Colonic mucosa (tissue), 4 donors: Measurements from ENCODE around the gene MLKL. TPM values are rescaled to one million over a fixed set of nuclear protein-coding genes. Genes with fewer than 3 reads are reported as not detected.

Experiments used
- DNase-seq: peaks from one replicate; pipeline ENCODE4 v3.0.0-alpha.2; 2020
- H3K27ac ChIP-seq: fragments of 200-600 bp; one replicate; pipeline ENCODE4 v1.8.0; 2021
- H3K27me3 ChIP-seq: fragments of 200-600 bp; one replicate; pipeline ENCODE4 v1.8.0; 2021
- H3K36me3 ChIP-seq: fragments of 200-600 bp; one replicate; pipeline ENCODE4 v1.8.0; 2021
- H3K4me1 ChIP-seq: fragments of 200-600 bp; one replicate; pipeline ENCODE4 v1.8.0; 2021; ENCODE audit warnings: mild to moderate bottlenecking
- H3K4me3 ChIP-seq: fragments of 200-600 bp; one replicate; pipeline ENCODE4 v1.8.0; 2021
- H3K9ac ChIP-seq, 2 donors: one replicate each; pipeline ENCODE4 v1.7.0; 2013; ENCODE audit warnings: control low read depth in 2 of 2, low read depth in 2 of 2, low read length in 2 of 2
- H3K9me3 ChIP-seq: fragments of 200-600 bp; one replicate; pipeline ENCODE4 v1.8.0; 2021
- CTCF ChIP-seq: fragments of 200-600 bp; IDR thresholded peaks from one replicate; pipeline ENCODE4 v1.8.0; 2022; ENCODE audit warnings: antibody characterized with exemption, mild to moderate bottlenecking
- intact Hi-C: fragments of 100-400 bp; cut with DNase I; formaldehyde crosslinking; loops from one replicate; pipeline ENCODE4 v1.14.1; 2022
- total RNA-seq, 2 donors: library from RNA; stranded (reverse); fragmentation: NEBNext Ultra II Directional in 1 of 2; extraction: Animal tissue kit (Norgen Biotek cat#: 25700) in 1 of 2; gene quantifications; one replicate each; pipeline ENCODE4 v1.2.1, GENCODE V29; 2021
- donor health status: healthy.
- donor health status: DM: no; HTN: no; CAD: no.
- donor health status: DM: no; HTN: no; CAD: no.

Gene MLKL
- total RNA-seq, 2 donors from 2014 or later, result 13.9 to 25.1 TPM

GRCh38 chr16:74625500-74626350 is 74.9 kb downstream of the MLKL start:
- intact Hi-C loops, result loop anchor here (10.0 kb wide), 2 partner anchors 141 to 321 kb away; no protein-coding TSS in a partner anchor
- no peak for TF ChIP-seq CTCF
- H3K27ac ChIP-seq, result no peak overlapping the region
- peaks cover 16% of the 10 kb centered on the region for H3K36me3 ChIP-seq
- H3K9ac ChIP-seq, result no peak overlapping the region
- no peak overlapping the region for H3K4me3 ChIP-seq
- no peaks in the 10 kb centered on the region for H3K9me3 ChIP-seq
- no peaks in the 10 kb centered on the region for H3K4me1 ChIP-seq
- no peak for DNase-seq
- H3K27me3 ChIP-seq, result no peaks in the 10 kb centered on the region

- no peak overlapping the region for H3K9ac ChIP-seq
- no peaks in the 10 kb centered on the region for H3K9me3 ChIP-seq
- intact Hi-C loops, result loop anchor here (10.0 kb wide), 2 partner anchors 139 to 319 kb away; no protein-coding TSS in a partner anchor
- peaks cover 16% of the 10 kb centered on the region for H3K36me3 ChIP-seq
- H3K27ac ChIP-seq, result no peak overlapping the region
- no peak overlapping the region for H3K4me3 ChIP-seq
- DNase-seq, result no peak
- H3K27me3 ChIP-seq, result no peaks in the 10 kb centered on the region
- no peaks in the 10 kb centered on the region for H3K4me1 ChIP-seq
- TF ChIP-seq CTCF, result no peak
Measured at GRCh38 chr16:74623839-74624235, 76.8 kb downstream of the MLKL start.

- no peaks in the 10 kb centered on the region for H3K9me3 ChIP-seq
- DNase-seq, result no peak
- peak; percentile 44 for TF ChIP-seq CTCF
- intact Hi-C loops, result loop anchor here (10.0 kb wide), 2 partner anchors 139 to 319 kb away; no protein-coding TSS in a partner anchor
- peaks cover 15% of the 10 kb centered on the region for H3K36me3 ChIP-seq
- H3K27me3 ChIP-seq, result no peaks in the 10 kb centered on the region
- no peak overlapping the region for H3K4me3 ChIP-seq
- no peak overlapping the region for H3K27ac ChIP-seq
- H3K9ac ChIP-seq, result no peak overlapping the region
- H3K4me1 ChIP-seq, result no peaks in the 10 kb centered on the region
Measured at GRCh38 chr16:74623214-74623838, 77.3 kb downstream of the MLKL start.

- no peak overlapping the region for H3K9ac ChIP-seq
- DNase-seq, result no peak
- no peak overlapping the region for H3K4me3 ChIP-seq
- peaks cover 6% of the 10 kb centered on the region for H3K36me3 ChIP-seq
- H3K27ac ChIP-seq, result no peak overlapping the region
- H3K4me1 ChIP-seq, result no peaks in the 10 kb centered on the region
- H3K27me3 ChIP-seq, result no peaks in the 10 kb centered on the region
- intact Hi-C loops, result loop anchor here (10.0 kb wide), 2 partner anchors 137 to 317 kb away; no protein-coding TSS in a partner anchor
- H3K9me3 ChIP-seq, result no peaks in the 10 kb centered on the region
- TF ChIP-seq CTCF, result no peak
Measured at GRCh38 chr16:74622005-74622404, 78.7 kb downstream of the MLKL start.

Other genes with a start within 250 kb of the MLKL start
- gene GLG1, start 93.7 kb downstream of the MLKL start, total RNA-seq, result 10 to 100 TPM; 96.9 to 98.3 TPM
- 10 to 100 TPM; 23.2 to 45.7 TPM for gene RFWD3, start 34.0 kb downstream of the MLKL start, total RNA-seq
- 10 to 100 TPM; 51.0 to 75.7 TPM for gene FA2H, start 74.0 kb upstream of the MLKL start, total RNA-seq